Suprapubic skin (tissue), 3 donors: ENCODE measurements around the gene RBMS1.

Experiments
- EP300 ChIP-seq: sonication (generic); formaldehyde crosslinking; IDR thresholded peaks from one replicate; pipeline ENCODE4 v1.6.1; 2017; ENCODE audit warnings: antibody characterized with exemption
- TF ChIP-seq, protein P1 (sequence below), 2 donors: fragments of 200-600 bp in 1 of 2; fragments of 450-650 bp in 1 of 2; sonication (generic) in 1 of 2; IDR thresholded peaks; one replicate each; pipeline ENCODE4 v1.5.1; 2016 to 2019; ENCODE audit warnings: antibody characterized with exemption in 2 of 2, mild to moderate bottlenecking in 1 of 2, moderate library complexity in 1 of 2

DNA sequence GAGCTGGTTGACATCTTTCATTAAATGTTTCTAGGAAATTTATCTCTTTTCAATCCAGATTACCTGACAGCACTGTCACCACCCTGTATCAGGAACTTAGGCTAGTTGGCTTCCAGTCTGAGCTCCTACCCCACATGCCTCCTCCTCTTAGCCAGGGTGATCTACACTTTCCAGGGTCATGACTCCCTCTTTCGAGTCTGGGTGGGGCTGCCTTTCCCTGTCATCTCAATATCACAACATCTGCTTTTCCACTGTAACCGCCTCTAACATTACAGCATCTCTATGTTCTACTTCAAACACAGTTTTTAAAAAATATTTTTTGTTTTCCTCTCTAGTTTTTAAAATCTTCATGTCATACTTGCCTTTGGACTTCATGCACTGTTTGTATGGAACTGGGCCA lies 129.2 kb downstream of the RBMS1 start:
- TF ChIP-seq, protein P1, sequence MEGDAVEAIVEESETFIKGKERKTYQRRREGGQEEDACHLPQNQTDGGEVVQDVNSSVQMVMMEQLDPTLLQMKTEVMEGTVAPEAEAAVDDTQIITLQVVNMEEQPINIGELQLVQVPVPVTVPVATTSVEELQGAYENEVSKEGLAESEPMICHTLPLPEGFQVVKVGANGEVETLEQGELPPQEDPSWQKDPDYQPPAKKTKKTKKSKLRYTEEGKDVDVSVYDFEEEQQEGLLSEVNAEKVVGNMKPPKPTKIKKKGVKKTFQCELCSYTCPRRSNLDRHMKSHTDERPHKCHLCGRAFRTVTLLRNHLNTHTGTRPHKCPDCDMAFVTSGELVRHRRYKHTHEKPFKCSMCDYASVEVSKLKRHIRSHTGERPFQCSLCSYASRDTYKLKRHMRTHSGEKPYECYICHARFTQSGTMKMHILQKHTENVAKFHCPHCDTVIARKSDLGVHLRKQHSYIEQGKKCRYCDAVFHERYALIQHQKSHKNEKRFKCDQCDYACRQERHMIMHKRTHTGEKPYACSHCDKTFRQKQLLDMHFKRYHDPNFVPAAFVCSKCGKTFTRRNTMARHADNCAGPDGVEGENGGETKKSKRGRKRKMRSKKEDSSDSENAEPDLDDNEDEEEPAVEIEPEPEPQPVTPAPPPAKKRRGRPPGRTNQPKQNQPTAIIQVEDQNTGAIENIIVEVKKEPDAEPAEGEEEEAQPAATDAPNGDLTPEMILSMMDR (IDR thresholded peaks at IDR 0.05): no peak
- no peak for TF ChIP-seq EP300
